DMS153 (cell line): ENCODE results near the gene ENTPD3.

Experiments used
- DNase-seq: peaks from one replicate; lab custom pipeline; 2025; lab: John Stamatoyannopoulos, UW

The ENTPD3 gene, protein sequence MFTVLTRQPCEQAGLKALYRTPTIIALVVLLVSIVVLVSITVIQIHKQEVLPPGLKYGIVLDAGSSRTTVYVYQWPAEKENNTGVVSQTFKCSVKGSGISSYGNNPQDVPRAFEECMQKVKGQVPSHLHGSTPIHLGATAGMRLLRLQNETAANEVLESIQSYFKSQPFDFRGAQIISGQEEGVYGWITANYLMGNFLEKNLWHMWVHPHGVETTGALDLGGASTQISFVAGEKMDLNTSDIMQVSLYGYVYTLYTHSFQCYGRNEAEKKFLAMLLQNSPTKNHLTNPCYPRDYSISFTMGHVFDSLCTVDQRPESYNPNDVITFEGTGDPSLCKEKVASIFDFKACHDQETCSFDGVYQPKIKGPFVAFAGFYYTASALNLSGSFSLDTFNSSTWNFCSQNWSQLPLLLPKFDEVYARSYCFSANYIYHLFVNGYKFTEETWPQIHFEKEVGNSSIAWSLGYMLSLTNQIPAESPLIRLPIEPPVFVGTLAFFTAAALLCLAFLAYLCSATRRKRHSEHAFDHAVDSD

DNA sequence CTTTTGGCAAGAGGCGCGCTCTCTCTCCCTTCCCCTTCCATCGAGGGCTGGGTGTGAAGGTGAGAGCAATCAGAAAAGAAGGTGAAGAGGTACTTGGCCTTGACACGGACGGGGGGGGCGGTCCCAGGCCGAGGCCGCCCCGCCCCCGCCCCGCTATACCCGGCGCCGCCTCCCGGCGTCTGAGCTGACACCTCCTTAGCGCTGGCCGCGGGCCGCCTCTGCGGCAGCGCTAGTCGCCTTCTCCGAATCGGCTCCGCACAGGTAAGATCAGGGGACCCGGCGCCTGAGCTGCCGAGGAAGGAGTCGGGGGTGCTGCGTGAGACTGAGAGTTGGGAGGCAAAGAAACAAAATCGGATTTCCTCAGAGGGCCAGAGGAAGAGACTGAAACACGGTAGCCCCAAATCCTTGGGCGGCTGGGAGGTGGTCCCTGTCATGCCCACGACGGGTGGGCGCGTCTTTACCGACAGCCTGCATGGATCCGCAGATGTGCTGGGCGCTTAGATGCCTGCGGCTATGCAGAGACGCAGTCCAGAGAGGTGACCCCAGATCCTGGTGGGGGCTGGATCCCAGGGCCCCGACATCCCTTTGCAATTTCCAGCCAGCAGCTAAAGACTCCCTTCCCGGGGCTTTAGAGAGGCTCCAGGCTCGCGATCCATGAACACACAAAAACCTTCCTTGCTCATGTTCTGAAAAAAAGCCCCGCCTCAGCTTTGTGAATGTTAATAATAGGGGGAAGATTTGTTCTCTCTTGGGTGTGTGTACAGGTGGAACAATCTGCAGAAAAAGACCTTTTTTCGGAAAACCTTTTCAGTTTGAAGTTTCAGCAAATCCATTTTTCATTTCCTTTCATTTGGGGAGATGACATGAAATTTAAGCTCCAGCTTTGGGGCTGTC lies at the start of gene ENTPD3:
TSS of gene ENTPD3 (plus strand) at position 184 of the 894 bp plus-strand sequence. CDS start 874 bp downstream, outside the sequence.
- DNase-seq = peak; percentile 3

DNA sequence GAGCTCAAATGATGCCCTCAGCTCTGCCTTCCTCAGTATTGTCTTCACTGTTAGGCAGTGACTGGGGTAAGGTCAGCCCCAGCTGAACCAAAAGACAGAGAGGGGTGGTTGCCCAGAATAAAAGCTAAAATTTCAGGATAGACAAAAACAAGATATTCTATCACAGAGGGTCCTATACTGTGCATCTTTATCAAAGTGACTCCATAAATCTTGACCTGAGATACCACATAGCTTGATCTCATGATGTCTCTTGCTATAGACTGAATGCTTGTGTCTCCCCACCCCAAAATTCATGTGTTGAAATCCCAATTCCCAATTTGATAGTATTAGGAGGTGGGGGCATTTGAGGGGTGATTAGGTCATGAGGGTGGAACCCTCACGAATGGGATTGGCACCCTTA lies 47.1 kb upstream of the ENTPD3 start:
- DNase-seq = no peak

- no peak for DNase-seq
Observed at GRCh38 chr3:40340541-40341170, 46.3 kb upstream of the ENTPD3 start.

- DNase-seq = no peak
Observed at GRCh38 chr3:40341671-40342070, 45.3 kb upstream of the ENTPD3 start.

GRCh38 chr3:40350529-40350928 lies 36.5 kb upstream of the ENTPD3 start:
- no peak for DNase-seq

DNA sequence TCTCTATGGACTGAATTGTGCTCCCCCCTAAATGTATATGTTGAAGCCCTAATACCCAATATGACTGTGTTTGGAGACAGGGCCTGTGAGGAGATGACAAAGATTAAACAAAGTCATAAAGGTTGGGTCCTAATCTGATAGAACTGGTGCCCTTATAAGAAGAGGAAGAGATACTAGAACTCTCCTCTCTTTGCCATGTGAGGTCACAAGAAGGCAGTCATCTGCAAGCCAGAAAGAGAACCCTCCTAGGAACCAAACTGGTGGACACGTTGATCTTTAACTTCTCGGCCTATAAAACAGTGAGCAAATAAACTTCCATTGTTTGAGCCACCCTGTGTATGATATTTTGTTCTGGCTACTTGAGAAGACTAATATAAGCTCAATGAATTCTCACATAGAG lies 31.6 kb upstream of the ENTPD3 start:
- DNase-seq = no peak

- no peak for DNase-seq
Observed at GRCh38 chr3:40358454-40358853, 28.5 kb upstream of the ENTPD3 start.

GRCh38 chr3:40363674-40364073 lies 23.3 kb upstream of the ENTPD3 start:
- no peak for DNase-seq

- DNase-seq = no peak
Observed at GRCh38 chr3:40366203-40367162, 20.5 kb upstream of the ENTPD3 start.

DNA sequence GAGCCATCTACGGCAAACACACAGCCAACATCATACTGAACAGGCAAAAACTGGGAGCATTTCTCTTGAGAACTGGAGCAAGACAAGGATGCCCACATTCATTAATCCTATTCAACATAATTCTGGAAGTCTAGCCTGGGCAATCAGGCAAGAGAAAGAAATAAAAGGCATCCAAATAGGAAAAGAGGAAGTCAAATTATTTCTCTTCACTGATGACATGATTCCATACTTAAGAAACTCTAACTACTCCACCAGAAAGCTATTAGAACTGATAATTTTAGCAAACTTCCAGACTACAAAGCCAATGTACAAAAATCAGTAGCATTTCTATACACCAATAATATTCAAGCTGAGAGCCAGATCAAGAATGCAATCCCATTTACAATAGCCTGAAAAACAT lies 17.3 kb upstream of the ENTPD3 start:
- DNase-seq = no peak

GRCh38 chr3:40377822-40378221 lies 9.2 kb upstream of the ENTPD3 start:
- no peak for DNase-seq

- DNase-seq = no peak
Observed at GRCh38 chr3:40379674-40380306, 7.2 kb upstream of the ENTPD3 start.

GRCh38 chr3:40381904-40382616 lies 4.9 kb upstream of the ENTPD3 start:
- DNase-seq = no peak

DNA sequence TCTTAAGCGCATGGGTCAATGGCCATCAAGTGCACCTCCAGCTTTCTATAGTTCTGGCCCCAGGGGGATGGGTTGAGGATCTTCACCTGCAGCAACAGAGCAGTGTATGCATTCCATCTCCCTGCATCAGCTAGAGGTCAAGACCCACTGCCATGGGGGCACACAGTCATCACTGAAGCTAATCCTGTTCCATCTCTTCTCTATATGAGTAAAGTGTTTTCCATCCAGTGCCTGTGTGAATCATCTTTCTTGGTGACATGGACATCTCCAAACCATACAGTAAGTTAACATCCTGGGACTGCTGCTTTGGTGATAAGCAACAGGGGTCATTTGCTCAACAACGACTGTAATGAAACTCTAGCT lies 4.4 kb upstream of the ENTPD3 start:
- DNase-seq = no peak

- no peak for DNase-seq
Observed at GRCh38 chr3:40386213-40386612, 771 bp upstream of the ENTPD3 start.

DNA sequence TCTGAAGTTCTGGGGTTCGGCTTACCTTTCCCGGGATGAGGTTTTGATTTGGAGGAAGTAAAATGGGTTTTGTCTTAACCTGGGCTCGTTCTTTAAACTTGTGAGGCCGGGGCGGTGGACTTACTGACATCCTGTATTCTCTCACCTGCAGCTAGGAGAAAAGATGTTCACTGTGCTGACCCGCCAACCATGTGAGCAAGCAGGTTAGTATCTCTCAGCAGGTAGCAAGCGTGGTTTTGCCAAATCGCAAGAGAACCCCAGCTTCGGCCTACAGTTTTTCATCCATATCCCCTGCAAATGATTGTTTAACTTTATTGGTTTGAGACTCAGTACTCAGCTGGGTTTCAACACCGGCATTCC lies 891 bp downstream of the ENTPD3 start:
- DNase-seq = no peak

DNA sequence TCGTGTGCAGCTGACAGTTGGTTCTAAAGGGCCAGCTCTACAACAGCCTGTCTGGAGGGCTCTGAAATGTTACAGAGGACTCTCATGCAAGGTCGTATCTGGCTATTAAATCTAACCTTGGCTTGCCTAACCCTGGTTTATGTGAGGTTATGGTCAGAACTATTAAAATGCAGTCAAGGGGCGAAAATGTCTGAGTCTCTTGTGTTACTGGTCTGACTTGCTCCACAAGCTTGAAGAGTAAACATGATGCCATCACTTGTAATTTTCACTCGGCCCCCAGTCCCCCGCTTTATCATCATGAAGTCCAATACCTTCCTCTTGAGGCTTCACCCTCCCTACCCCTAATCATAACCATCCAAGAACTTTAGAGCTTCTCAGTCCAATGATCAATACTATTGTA lies 9.4 kb downstream of the ENTPD3 start:
- no peak for DNase-seq

DNA sequence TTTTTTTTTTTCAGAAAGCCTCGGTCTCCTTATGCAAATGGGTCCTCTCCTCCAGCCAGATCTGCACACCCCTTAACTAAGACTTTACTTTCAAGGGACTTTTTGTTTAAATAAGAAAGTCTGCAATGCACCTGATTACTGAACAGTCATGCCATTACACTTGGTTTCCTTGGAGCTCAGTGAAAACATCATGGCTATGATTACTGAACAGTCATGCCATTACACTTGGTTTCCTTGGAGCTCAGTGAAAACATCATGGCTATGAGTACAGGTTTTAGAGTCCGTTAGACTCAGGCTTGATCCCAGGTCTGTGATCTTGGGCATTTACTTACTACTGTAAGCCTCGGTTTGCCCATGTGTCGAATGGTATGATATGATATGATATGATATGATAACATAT lies 10.1 kb downstream of the ENTPD3 start:
- no peak for DNase-seq

- no peak for DNase-seq
Observed at GRCh38 chr3:40397912-40398311, 10.9 kb downstream of the ENTPD3 start.

- DNase-seq = no peak
Observed at GRCh38 chr3:40398346-40398745, 11.4 kb downstream of the ENTPD3 start.
